Measurements from ENCODE around the gene ZEB2. TPM values are rescaled to one million over a fixed set of nuclear protein-coding genes. Genes with fewer than 3 reads are reported as not detected.

The ZEB2 gene
- total and polyA plus RNA-seq, 2 of the 8 experiments (the other 6 are each of a cell fraction or from before 2014, with no cell fraction given) = 0.38 TPM; not detected in 1

- TF ChIP-seq RAD21 (IDR thresholded peaks at IDR 0.05 in 1 of 2, conservative IDR thresholded peaks at IDR 0.05 in 1 of 2; ENCODE audit: low read depth in 2 of 2, low read length in 2 of 2) (no peak), POU5F1 (IDR thresholded peaks at IDR 0.05; ENCODE audit: low read depth, low read length) (no peak), EGR1 (IDR thresholded peaks at IDR 0.05; ENCODE audit: borderline replicate concordance, low read depth, low read length) (no peak), SP2 (IDR thresholded peaks at IDR 0.05; ENCODE audit: low read length) (no peak), EZH2 (IDR thresholded peaks at IDR 0.05; ENCODE audit: low read depth, low read length, severe bottlenecking) (no peak)
Measured at GRCh38 chr2:144500563-144500962, 19.4 kb downstream of the ZEB2 start (continued).
